HFF-Myc (cell line): ENCODE data around the gene DNAJA1.

Source experiments
- DNase-seq: peaks from one replicate; pipeline ENCODE4 v3.0.0-alpha.2; 2011; ENCODE audit warnings: low read depth; ENCODE audit errors: extremely low read depth
- H3K4me3 ChIP-seq: replicated peaks from 2 replicates; pipeline ENCODE4 v1.5.1; 2011; ENCODE audit warnings: low read depth, mild to moderate bottlenecking, control low read depth, low read length
- TF ChIP-seq, protein P1 (sequence below): IDR thresholded peaks from 2 replicates; pipeline ENCODE4 v1.5.1; 2012; ENCODE audit warnings: mild to moderate bottlenecking, low read depth, low read length, control low read depth; ENCODE audit errors: missing control alignments

DNAJA1 gene

DNA sequence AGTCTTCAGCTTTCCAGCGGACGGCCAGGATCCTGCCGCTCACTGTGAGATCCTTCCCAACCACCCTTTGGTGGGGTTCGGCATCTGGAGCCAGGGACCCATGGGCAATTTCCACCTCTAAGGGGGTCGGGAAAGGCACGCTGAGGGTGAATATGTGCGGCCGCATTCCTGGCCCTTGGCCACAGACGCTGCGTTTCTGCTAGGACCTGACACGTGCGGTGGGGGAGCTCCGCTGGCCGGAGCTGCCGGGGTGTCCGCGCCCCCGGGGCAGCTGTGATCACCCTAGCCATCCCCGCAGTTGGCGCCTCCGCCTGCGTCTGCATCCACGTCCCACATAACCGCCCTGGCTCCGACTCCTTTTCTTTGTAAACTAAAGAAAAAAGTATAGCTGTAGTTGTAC lies 5.3 kb upstream of the DNAJA1 start:
- DNase-seq, result no peak
- TF ChIP-seq, protein P1, sequence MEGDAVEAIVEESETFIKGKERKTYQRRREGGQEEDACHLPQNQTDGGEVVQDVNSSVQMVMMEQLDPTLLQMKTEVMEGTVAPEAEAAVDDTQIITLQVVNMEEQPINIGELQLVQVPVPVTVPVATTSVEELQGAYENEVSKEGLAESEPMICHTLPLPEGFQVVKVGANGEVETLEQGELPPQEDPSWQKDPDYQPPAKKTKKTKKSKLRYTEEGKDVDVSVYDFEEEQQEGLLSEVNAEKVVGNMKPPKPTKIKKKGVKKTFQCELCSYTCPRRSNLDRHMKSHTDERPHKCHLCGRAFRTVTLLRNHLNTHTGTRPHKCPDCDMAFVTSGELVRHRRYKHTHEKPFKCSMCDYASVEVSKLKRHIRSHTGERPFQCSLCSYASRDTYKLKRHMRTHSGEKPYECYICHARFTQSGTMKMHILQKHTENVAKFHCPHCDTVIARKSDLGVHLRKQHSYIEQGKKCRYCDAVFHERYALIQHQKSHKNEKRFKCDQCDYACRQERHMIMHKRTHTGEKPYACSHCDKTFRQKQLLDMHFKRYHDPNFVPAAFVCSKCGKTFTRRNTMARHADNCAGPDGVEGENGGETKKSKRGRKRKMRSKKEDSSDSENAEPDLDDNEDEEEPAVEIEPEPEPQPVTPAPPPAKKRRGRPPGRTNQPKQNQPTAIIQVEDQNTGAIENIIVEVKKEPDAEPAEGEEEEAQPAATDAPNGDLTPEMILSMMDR, result no peak
- no peak overlapping the region for H3K4me3 ChIP-seq

DNA sequence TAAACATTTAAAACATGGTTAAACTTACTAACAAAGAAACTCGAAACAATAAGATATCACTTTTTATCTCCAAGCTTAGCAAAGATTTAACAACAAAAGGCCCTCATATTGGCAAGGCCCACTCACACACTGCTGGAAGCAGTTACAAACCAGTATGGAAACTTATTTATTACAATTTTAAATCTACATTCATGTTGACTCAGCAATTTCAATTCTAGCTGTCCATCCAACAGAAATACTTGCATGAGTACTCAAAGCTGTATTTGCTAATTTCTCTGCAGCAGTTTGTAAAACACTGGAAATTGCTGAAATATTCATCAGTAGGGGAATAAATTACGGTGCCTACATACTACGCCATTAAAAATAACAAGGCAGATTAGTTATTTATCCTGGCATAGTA lies 2.8 kb upstream of the DNAJA1 start:
- no peak overlapping the region for H3K4me3 ChIP-seq
- TF ChIP-seq, protein P1, result no peak
- DNase-seq, result no peak

DNA sequence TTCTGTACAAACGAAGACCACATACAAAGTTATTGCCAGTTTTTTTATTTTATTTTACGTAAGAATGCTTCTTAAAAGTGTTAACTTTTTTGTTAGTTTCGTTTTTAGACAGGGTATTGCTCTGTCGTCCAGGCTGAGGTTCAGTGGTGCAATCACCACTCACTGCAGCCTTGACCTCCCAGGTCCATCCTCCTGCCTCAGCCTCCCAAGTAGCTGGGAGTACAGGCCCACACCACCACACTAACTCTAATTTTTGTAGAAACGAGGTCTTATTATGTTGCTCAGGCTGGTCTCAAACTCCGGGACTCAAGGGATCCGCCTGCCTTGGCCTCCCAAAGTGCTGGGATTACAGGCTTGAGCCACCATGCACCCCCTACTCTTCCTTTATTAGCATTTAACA lies 2.3 kb upstream of the DNAJA1 start:
- DNase-seq, result no peak
- TF ChIP-seq, protein P1, result no peak
- H3K4me3 ChIP-seq, result no peak overlapping the region

DNA sequence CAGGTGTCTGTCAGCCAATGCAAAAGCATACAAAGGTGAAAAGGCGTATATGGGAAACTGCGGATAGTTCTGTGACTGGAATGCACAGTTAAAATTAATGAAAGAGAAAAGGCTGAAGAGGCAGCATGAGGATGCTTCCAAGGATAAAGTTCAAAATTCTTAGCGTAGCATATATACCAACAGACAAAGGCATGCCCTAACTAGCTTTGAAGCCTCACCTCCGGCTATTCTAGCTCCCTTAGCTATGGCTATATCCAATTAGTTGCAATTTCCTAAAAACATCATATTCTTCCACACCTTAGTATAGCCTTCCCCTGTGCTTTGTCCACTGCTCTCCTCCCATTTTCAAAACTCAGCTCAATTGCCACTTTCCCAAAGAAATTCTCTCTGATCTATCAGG lies 1.4 kb upstream of the DNAJA1 start:
- no peak for DNase-seq
- TF ChIP-seq, protein P1, result no peak
- H3K4me3 ChIP-seq, result peak overlapping the region; percentile 96

DNA sequence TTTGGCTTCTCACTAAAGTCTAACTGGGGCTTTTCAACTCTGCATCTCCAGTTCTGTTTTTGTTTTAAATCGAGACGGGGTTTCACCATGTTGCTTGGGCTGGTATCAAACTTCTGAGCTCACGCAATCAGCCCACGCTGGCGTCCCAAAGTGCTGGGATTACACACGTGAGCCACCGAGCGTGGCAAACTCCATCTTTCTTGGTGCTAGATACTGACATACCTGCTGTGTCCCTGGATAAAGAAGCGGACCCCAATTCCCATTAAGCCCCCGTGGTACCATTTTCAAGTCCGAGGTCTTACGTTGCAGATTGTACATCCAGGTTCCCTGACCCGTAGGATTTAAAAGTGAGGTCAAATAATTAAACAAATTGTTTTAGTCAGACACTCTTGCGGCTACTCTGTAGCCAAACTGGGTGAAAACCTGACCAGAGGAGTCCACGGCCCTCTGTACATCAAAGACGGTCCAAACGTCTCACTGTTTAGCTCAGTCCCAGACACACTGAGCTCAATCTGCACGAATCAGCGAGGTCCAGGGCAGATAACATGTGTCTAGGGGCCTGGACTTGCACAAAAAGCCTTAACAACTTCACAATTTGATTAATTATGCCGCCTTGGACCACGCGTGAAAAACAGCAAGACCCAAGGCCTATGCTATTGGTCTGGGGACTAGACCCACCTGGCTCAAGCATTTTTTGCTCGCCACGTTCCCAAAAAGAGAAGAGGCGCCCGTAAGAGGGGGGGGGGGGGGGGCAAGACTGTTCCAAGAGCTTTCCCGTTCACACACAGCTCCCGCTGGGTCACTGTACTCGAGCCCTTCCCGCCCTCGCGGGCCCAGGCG lies 727 bp upstream of the DNAJA1 start:
- H3K4me3 ChIP-seq, result peak overlapping the region; percentile 96
- DNase-seq, result no peak
- TF ChIP-seq, protein P1, result no peak

DNA sequence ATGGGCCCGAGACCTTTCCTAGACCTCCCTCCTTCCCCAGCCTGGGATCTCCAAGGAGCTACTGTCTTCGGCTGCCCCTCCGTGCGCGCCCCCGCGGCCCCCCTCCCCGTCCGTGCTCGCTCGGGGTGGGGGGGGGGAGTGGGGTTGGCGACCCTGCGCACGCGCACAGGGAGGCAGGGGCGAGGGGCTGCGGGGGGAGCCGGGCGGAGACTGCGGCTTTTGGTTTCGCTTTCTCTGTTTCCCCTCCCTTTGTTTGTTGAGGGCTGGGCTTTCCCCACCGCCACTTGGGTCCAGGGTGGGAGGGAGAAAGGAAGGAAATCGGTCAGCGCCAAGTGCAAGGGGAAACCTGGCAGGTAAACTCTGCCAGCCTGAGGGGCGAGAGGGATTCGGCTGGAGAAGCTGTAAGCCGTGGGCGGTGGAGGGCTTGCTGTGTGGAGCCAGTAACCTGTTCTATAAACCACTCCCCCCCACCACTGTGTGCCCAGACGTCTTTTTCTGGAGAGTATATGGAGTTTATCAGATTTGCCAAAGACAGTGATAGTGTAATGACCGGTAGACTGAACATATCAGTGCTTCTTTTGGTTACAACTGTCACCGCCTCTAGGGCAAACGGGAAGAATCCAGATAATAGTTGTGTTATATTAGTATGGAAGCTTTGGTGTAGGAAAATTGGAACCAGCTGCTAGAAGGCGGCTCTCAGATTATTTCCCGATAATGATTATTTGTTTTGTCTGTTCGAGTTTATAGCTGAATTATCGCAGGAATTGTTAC lies 684 bp downstream of the DNAJA1 start:
- TF ChIP-seq, protein P1, result no peak
- peak overlapping the region; percentile 96 for H3K4me3 ChIP-seq
- no peak for DNase-seq
